Neutrophil (primary cell): ENCODE measurements around the gene DNAAF5.

ENCODE experiments used
- H3K27ac ChIP-seq: fragments of 200-600 bp; sonication (generic); 2 replicates; pipeline ENCODE4 v1.5.1; 2016; ENCODE audit warnings: mild to moderate bottlenecking, moderate library complexity
- H3K27me3 ChIP-seq: fragments of 200-600 bp; sonication (generic); 2 replicates; pipeline ENCODE4 v1.6.0; 2016; ENCODE audit warnings: mild to moderate bottlenecking
- H3K36me3 ChIP-seq: fragments of 200-600 bp; sonication (generic); 2 replicates; pipeline ENCODE4 v1.5.1; 2017
- H3K4me1 ChIP-seq, 2 experiments: fragments of 200-600 bp in 1 of 2; sonication (generic) in 1 of 2; 1 replicate in 1 of 2; 2 replicates in 1 of 2; pipeline versions ENCODE4 v1.5.1 to v1.6.1; 2013 to 2016; ENCODE audit warnings: low read depth in 1 of 2, low read length in 1 of 2, mild to moderate bottlenecking in 1 of 2, moderate library complexity in 1 of 2; ENCODE audit not compliant: control insufficient read depth in 1 of 2, insufficient read depth in 1 of 2
- H3K4me3 ChIP-seq, 2 experiments: fragments of 200-600 bp in 1 of 2; sonication (generic) in 1 of 2; 1 replicate in 1 of 2; 2 replicates in 1 of 2; pipeline ENCODE4 v1.5.1; 2013 to 2016; ENCODE audit warnings: low read depth in 1 of 2, low read length in 1 of 2, mild to moderate bottlenecking in 1 of 2, moderate library complexity in 1 of 2
- H3K9me3 ChIP-seq: fragments of 200-600 bp; sonication (generic); 2 replicates; pipeline ENCODE4 v1.5.1; 2016
- TF ChIP-seq, protein P1 (sequence below): fragments of 200-600 bp; sonication (generic); IDR thresholded peaks from 2 replicates; pipeline ENCODE4 v1.5.1; 2016; ENCODE audit warnings: antibody characterized with exemption

The DNAAF5 gene

DNA sequence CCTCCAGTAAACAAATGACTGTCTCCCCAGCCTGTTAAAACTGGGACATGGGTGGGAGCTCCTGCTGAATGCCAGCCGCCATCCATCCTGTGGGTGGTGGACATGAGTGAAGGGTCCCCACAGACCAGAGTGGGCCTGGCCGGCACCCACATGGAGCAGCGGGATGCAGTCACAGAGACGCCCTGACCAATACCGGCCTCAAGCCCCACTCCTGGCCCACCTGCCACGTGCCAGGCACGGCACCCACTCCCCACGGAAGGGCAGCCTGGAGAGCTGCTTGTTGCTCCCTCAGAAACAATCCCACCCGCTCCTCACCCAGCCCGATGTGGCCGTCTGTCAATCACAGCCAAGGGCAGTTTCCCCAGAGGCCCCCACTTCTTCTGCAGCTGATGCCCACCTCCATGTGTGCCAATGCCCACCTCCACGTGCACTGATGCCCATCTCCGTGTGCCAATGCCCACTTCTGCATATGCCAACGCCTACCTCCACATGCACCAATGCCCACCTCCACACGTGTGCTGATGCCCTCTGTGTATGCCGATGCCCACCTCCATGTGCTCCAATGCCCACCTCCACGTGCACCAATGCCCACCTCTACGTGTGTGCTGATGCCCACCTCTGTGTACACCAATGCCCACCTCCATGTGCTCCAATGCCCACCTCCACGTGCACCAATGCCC is 42.8 kb upstream of the DNAAF5 start:
- Histone ChIP-seq H3K27me3 (no peaks in the 10 kb centered on the region), H3K36me3 (no peaks in the 10 kb centered on the region), H3K9me3 (peaks cover 7% of the 10 kb centered on the region), H3K4me1 (no peaks in the 10 kb centered on the region), H3K4me3 (no peak overlapping the region), H3K27ac (no peak overlapping the region)
- TF ChIP-seq, protein P1, sequence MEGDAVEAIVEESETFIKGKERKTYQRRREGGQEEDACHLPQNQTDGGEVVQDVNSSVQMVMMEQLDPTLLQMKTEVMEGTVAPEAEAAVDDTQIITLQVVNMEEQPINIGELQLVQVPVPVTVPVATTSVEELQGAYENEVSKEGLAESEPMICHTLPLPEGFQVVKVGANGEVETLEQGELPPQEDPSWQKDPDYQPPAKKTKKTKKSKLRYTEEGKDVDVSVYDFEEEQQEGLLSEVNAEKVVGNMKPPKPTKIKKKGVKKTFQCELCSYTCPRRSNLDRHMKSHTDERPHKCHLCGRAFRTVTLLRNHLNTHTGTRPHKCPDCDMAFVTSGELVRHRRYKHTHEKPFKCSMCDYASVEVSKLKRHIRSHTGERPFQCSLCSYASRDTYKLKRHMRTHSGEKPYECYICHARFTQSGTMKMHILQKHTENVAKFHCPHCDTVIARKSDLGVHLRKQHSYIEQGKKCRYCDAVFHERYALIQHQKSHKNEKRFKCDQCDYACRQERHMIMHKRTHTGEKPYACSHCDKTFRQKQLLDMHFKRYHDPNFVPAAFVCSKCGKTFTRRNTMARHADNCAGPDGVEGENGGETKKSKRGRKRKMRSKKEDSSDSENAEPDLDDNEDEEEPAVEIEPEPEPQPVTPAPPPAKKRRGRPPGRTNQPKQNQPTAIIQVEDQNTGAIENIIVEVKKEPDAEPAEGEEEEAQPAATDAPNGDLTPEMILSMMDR, result no peak

DNA sequence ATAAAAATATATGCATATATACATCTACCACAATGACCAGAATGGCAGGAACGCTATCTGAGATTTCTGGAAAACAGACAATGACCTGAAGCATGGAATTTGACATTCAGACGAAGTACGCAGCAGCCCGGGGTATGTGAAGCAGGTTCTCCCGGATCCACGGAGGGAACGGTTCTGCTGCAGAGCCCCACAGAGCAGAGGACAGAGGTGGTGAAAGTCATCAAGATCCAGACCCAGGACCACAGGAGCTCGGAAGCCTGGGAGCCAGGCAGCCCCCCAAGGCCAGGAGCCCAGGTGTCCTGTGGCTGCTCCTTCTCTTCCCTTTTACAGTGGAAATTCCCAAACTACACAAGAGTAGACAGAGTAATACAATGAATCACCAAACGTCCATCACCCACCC is 42.1 kb upstream of the DNAAF5 start:
- Histone ChIP-seq H3K9me3 (peaks cover 8% of the 10 kb centered on the region), H3K27ac (no peak overlapping the region), H3K4me1 (no peaks in the 10 kb centered on the region), H3K36me3 (no peaks in the 10 kb centered on the region), H3K27me3 (no peaks in the 10 kb centered on the region), H3K4me3 (no peak overlapping the region)
- TF ChIP-seq, protein P1, result no peak

DNA sequence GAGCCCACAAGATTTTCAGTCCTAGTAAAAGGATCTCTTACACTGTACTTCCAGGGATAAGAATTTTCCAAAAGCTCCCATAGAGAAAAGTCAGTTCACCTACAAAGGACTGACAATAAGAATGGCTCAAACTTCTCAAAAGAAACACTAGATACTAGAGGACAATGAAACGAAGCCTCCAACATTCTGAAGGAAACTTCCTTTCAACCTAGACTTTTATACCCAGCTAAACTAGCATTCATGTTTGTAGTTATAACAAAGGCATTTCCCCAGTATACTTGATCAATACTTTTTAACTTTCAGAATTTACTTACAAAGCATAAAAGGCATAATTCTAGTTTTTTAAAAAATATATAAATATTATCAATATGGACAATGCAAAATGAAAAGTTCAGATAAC is 41.0 kb upstream of the DNAAF5 start:
- H3K36me3 ChIP-seq, result no peaks in the 10 kb centered on the region
- TF ChIP-seq, protein P1, result no peak
- no peaks in the 10 kb centered on the region for H3K27me3 ChIP-seq
- no peak overlapping the region for H3K27ac ChIP-seq
- no peak overlapping the region for H3K4me3 ChIP-seq
- peaks cover 8% of the 10 kb centered on the region for H3K9me3 ChIP-seq
- H3K4me1 ChIP-seq, result no peaks in the 10 kb centered on the region

DNA sequence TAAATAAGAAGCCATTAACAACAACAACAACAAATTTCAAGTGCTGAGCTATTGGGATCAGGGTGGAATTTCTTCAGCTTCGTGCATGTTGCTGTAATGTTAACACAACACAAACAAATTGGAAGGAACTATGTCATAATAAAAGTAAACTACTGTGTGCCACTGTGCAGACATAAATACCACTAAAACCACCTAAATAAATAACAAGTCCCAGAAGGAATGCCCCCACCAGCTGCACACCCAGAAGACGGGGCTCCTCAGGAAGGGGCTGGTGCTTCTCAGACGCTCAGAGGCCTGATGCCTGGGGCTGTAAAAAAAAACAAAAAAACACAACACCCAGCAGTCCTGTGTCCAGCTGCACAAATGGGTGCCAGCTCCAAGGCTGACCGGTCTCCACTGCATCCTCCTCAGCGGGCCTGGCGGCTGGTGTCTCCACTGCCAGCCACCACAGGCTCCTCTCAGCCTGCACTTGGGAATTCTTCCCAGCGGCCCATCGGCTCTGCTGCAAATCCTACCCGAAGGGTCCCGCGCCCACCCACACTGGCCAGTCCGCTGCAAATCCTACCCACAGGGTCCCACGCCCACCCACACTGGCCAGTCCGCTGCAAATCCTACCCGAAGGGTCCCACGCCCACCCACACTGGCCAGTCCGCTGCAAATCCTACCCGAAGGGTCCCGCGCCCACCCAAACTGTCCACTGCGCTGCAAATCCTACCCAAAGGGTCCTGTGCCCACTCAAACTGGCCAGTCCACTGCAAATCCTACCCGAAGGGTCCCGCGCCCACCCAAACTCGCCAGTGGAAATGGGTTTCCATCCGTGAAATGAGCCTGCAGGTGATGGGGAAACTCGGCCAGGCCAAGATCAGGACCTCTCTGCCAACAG is 35.8 kb upstream of the DNAAF5 start:
- H3K36me3 ChIP-seq, result no peaks in the 10 kb centered on the region
- H3K4me1 ChIP-seq, result no peaks in the 10 kb centered on the region
- TF ChIP-seq, protein P1, result no peak
- no peak overlapping the region for H3K4me3 ChIP-seq
- H3K27ac ChIP-seq, result no peak overlapping the region
- no peaks in the 10 kb centered on the region for H3K27me3 ChIP-seq
- peaks cover 4% of the 10 kb centered on the region for H3K9me3 ChIP-seq

DNA sequence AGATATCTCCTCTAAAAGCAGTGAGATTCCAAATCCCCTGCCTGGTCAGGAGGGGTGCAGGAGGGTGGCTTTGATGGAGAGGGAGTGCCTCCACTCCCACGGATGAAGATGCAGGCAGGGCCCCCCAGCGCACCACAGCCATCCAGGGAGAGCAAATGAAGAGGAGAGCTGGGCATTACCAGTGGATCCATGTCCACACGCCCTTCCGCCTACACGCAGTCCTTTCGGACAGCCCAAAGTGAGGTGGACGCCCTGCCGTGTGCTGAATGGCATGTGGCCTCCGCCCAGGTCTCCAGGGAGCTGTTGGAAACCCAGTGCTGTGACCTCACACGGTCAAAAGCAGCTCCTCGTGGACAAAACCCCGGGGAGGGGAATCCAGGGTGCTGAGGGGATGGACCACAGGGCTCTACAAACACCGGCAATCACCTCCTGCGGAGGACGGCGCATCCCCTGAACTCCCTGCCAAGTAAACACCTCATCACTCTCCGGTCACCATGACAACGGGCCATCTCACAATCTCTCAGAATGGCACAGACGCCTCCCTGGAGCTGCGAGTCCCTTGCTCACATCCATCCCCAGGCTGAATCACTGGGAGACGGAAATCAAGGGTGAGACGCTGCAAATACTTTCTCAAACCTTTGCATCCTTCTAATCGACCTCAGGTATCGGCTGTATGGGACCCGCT is 35.0 kb upstream of the DNAAF5 start:
- Histone ChIP-seq H3K36me3 (no peaks in the 10 kb centered on the region), H3K4me1 (no peaks in the 10 kb centered on the region), H3K27ac (no peak overlapping the region), H3K27me3 (no peaks in the 10 kb centered on the region), H3K9me3 (peaks cover 4% of the 10 kb centered on the region), H3K4me3 (no peak overlapping the region)
- TF ChIP-seq, protein P1, result no peak
